ENCODE measurements around the gene BRINP3.
"Not testable (repeated sequence)": the region's sequence is repeated elsewhere in the genome, so short reads cannot be mapped to it uniquely, and the experiment has no call there.

Gene BRINP3

GRCh38 chr1:190170321-190170720, 307.3 kb downstream of the BRINP3 start:
- H3K4me1 Mint-ChIP-seq (ENCODE audit: low read depth): no peaks in the 10 kb centered on the region
- no peak overlapping the region for H3K27ac Mint-ChIP-seq
- no peaks in the 10 kb centered on the region for H3K9me3 Mint-ChIP-seq
- no peaks in the 10 kb centered on the region for H3K36me3 Mint-ChIP-seq (ENCODE audit: low read depth)
- no peaks in the 10 kb centered on the region for H3K27me3 Mint-ChIP-seq (ENCODE audit: low read depth)
- no peak overlapping the region for H3K4me3 Mint-ChIP-seq

DNA sequence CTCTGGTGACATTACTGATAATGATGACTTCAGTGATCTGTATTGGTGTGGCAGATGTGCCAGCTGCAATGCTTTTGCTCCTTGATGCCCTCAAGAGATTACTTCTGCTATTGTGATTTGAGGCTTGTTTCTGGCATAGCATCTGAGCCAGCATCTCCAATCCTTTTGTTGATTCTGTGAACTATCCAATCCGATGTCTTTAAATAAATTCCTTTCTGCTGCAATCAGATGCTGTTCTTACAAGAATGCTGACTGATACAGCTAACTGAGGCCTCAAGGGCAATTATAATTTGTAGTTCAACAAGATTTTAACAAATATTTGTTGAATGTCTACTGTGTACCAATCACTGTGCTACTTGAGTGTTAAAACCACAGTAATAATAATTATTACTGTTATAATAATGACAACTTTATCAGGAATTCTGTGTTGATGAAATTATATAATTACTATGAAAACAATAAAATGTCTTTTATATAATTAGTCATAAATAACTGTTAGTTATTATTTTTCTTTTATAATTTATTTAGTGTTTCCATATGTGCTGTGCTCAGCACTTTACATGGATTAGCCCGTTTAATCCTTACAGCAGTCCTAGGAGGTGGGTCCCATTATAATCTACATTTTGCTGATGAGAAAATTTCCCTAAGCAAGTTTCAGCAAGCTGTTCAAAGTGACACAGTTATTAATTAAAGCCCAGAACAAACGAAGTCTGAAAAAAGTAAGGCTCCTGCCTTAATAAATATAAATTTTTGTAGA, 308.2 kb downstream of the BRINP3 start:
- Mint-ChIP-seq H3K36me3 (ENCODE audit: low read depth) (no peaks in the 10 kb centered on the region), H3K9me3 (no peaks in the 10 kb centered on the region), H3K27me3 (ENCODE audit: low read depth) (no peaks in the 10 kb centered on the region), H3K27ac (no peak overlapping the region), H3K4me3 (no peak overlapping the region), H3K4me1 (ENCODE audit: low read depth) (no peaks in the 10 kb centered on the region)

- Mint-ChIP-seq H3K27ac (no peak overlapping the region), H3K9me3 (no peaks in the 10 kb centered on the region), H3K36me3 (ENCODE audit: low read depth) (no peaks in the 10 kb centered on the region), H3K4me3 (no peak overlapping the region), H3K4me1 (ENCODE audit: low read depth) (no peaks in the 10 kb centered on the region), H3K27me3 (ENCODE audit: low read depth) (no peaks in the 10 kb centered on the region)
Measured at GRCh38 chr1:190168893-190169280, 308.8 kb downstream of the BRINP3 start.

GRCh38 chr1:190168116-190168892, 309.4 kb downstream of the BRINP3 start:
- Mint-ChIP-seq H3K4me1 (ENCODE audit: low read depth) (no peaks in the 10 kb centered on the region), H3K27me3 (ENCODE audit: low read depth) (no peaks in the 10 kb centered on the region), H3K27ac (no peak overlapping the region), H3K9me3 (no peaks in the 10 kb centered on the region), H3K4me3 (no peak overlapping the region), H3K36me3 (ENCODE audit: low read depth) (no peaks in the 10 kb centered on the region)

DNA sequence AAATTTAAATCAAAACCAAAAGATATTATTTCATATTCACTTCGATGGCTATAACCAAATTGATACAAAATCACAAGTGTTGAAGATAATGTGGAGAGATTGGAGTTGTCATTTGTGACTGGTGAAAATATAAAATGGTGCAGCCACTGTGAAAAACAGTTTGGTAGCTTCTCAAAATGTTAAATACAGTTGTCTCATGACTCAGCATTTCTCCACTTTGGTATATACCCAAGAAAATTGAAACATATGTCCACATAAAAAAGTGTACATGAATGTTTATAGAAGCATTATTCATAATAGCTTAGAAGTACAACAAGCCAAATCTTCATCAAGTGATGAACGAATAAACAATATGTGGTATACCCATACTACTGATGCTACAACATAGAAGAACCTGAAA, 318.5 kb downstream of the BRINP3 start:
- Mint-ChIP-seq H3K4me3 (no peak overlapping the region), H3K27ac (no peak overlapping the region), H3K27me3 (ENCODE audit: low read depth) (no peaks in the 10 kb centered on the region), H3K9me3 (peaks cover 3% of the 10 kb centered on the region), H3K4me1 (ENCODE audit: low read depth) (no peaks in the 10 kb centered on the region), H3K36me3 (ENCODE audit: low read depth) (no peaks in the 10 kb centered on the region)

DNA sequence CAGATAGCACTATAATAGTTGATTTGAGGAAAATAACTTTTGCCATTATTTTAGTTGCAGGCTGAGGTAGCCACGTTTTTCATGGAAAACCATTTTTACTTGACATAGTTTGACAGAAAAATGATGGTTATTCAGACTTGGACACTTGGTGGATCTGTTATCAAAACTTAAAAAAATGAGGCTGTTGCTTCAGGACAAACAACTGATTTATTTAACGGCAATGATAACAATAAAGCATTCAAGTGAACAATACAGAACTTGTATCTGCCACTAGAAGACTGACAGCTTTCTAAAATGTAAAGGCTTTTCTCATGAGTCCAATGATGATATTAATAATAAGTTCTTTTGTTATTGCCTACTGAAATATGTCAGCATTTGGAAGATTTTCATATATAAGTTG, 322.9 kb downstream of the BRINP3 start:
- Mint-ChIP-seq H3K4me1 (ENCODE audit: low read depth) (no peaks in the 10 kb centered on the region), H3K27me3 (ENCODE audit: low read depth) (no peaks in the 10 kb centered on the region), H3K4me3 (no peak overlapping the region), H3K36me3 (ENCODE audit: low read depth) (no peaks in the 10 kb centered on the region), H3K9me3 (peaks cover 4% of the 10 kb centered on the region), H3K27ac (no peak overlapping the region)

DNA sequence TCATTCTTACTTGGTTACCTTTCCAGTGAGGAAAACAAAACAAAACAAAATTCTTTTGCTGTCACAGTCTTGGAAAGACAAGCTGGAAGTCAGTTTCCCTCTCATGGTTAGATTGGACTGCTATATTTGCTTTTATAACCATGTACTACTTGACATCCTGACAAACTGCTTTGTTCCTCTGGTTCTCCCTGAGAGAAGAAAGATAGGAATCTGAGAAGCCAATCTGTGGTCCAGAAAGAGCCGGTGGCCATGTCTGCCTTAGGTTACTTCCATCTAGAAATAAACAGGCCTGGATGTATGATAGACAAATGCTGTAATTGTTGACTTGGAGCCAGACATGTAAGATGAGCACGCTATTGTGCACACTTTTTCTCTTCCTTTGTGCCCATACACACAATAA, 330.0 kb downstream of the BRINP3 start:
- Mint-ChIP-seq H3K27me3 (ENCODE audit: low read depth) (no peaks in the 10 kb centered on the region), H3K36me3 (ENCODE audit: low read depth) (no peaks in the 10 kb centered on the region), H3K4me1 (ENCODE audit: low read depth) (no peaks in the 10 kb centered on the region), H3K9me3 (peaks cover 6% of the 10 kb centered on the region), H3K4me3 (no peak overlapping the region), H3K27ac (no peak overlapping the region)

- H3K27me3 Mint-ChIP-seq (ENCODE audit: low read depth): no peaks in the 10 kb centered on the region
- no peaks in the 10 kb centered on the region for H3K4me1 Mint-ChIP-seq (ENCODE audit: low read depth)
- H3K4me3 Mint-ChIP-seq: no peak overlapping the region
- peaks cover 4% of the 10 kb centered on the region for H3K9me3 Mint-ChIP-seq
- no peak overlapping the region for H3K27ac Mint-ChIP-seq
- H3K36me3 Mint-ChIP-seq (ENCODE audit: low read depth): no peaks in the 10 kb centered on the region
Measured at GRCh38 chr1:190144650-190145049, 333.0 kb downstream of the BRINP3 start.

GRCh38 chr1:190140644-190141043, 337.0 kb downstream of the BRINP3 start:
- Mint-ChIP-seq H3K9me3 (peaks cover 5% of the 10 kb centered on the region), H3K4me1 (ENCODE audit: low read depth) (no peaks in the 10 kb centered on the region), H3K4me3 (no peak overlapping the region), H3K27ac (no peak overlapping the region), H3K27me3 (ENCODE audit: low read depth) (no peaks in the 10 kb centered on the region), H3K36me3 (ENCODE audit: low read depth) (no peaks in the 10 kb centered on the region)

- Mint-ChIP-seq H3K36me3 (ENCODE audit: low read depth) (no peaks in the 10 kb centered on the region), H3K9me3 (peaks cover 5% of the 10 kb centered on the region), H3K27ac (no peak overlapping the region), H3K27me3 (ENCODE audit: low read depth) (no peaks in the 10 kb centered on the region), H3K4me1 (ENCODE audit: low read depth) (no peaks in the 10 kb centered on the region), H3K4me3 (no peak overlapping the region)
Measured at GRCh38 chr1:190138702-190139101, 339.0 kb downstream of the BRINP3 start.

DNA sequence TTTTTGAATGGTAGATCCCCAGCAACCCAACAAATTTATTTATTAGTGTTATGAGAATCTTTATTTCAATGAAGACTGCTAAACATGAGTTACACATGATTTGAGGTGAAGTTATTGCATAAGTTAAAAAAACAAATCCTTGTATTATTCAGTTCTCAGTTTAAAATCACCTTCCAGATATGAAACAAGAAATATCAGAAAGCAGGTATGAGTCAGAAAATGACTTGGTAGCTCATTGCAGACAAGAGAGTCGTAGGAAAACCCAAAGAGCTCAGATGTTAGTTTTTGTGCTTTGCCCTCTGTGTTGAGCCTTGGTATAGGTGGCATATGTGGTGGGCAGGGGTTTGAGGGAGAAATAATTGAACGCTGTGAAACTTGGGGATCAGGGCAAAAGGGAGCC, 339.4 kb downstream of the BRINP3 start:
- H3K36me3 Mint-ChIP-seq (ENCODE audit: low read depth): no peaks in the 10 kb centered on the region
- no peak overlapping the region for H3K27ac Mint-ChIP-seq
- no peaks in the 10 kb centered on the region for H3K27me3 Mint-ChIP-seq (ENCODE audit: low read depth)
- H3K4me3 Mint-ChIP-seq: no peak overlapping the region
- no peaks in the 10 kb centered on the region for H3K4me1 Mint-ChIP-seq (ENCODE audit: low read depth)
- H3K9me3 Mint-ChIP-seq: peaks cover 5% of the 10 kb centered on the region

DNA sequence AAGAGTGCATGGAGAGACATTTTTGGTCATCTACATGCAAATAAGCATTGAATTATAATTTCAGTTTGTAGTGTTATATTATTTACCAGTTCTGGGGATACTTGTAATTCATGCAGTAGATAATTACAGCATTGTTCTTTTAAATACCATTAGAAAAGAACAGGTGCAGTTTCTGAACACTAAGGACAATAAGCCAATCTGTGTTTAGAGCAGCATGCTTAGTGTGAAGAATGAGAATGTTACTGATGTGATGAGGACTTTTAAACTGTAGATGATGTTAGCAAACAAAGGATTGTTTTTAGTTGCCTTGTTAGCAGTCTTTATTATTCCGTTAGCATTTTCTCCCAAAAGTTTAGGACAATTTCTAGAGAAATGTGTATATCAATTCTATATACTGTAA, 348.3 kb downstream of the BRINP3 start:
- Mint-ChIP-seq H3K27me3 (ENCODE audit: low read depth) (no peaks in the 10 kb centered on the region), H3K9me3 (no peaks in the 10 kb centered on the region), H3K4me3 (no peak overlapping the region), H3K36me3 (ENCODE audit: low read depth) (no peaks in the 10 kb centered on the region), H3K4me1 (ENCODE audit: low read depth) (no peaks in the 10 kb centered on the region), H3K27ac (no peak overlapping the region)

DNA sequence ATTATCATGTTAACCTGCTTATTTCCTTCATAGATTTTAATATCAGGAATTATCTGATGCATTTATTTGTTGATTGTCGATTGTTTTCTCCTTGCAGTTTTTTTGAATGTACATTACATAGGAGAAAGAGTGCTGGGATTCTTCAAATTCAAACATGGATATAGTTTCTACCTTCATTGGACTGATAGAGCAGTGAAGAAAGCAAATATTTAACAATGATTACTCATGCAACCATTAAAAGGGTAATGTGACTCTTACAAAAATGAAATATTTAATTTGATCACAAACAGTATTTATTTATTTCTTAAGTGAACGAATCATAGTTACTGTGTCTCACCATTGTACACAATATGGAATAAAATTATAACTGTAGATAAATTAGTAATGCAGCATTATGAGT, 350.9 kb downstream of the BRINP3 start:
- no peaks in the 10 kb centered on the region for H3K9me3 Mint-ChIP-seq
- no peaks in the 10 kb centered on the region for H3K27me3 Mint-ChIP-seq (ENCODE audit: low read depth)
- H3K4me1 Mint-ChIP-seq (ENCODE audit: low read depth): no peaks in the 10 kb centered on the region
- no peak overlapping the region for H3K27ac Mint-ChIP-seq
- H3K36me3 Mint-ChIP-seq (ENCODE audit: low read depth): no peaks in the 10 kb centered on the region
- no peak overlapping the region for H3K4me3 Mint-ChIP-seq

DNA sequence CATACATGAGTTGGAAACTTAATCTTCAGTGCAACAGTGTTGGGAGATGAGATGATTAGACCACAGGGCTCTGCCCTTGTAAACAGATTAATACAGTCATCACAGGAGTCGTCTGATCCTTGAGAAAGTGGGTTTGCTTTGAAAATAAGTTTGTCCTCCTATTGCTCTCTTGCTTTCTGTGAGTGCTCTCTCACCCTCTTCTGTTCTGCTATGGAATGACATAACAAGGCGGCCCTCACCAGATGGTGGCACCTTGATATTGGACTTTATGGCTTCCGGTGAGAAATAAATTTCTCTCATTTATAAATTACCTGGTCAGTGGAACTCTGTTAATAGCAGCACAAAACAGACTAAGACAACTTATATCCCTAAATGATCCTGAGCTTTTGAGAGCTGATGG, 353.6 kb downstream of the BRINP3 start:
- H3K27ac Mint-ChIP-seq: no peak overlapping the region
- no peaks in the 10 kb centered on the region for H3K27me3 Mint-ChIP-seq (ENCODE audit: low read depth)
- H3K4me1 Mint-ChIP-seq (ENCODE audit: low read depth): no peaks in the 10 kb centered on the region
- H3K9me3 Mint-ChIP-seq: no peaks in the 10 kb centered on the region
- no peak overlapping the region for H3K4me3 Mint-ChIP-seq
- H3K36me3 Mint-ChIP-seq (ENCODE audit: low read depth): no peaks in the 10 kb centered on the region

DNA sequence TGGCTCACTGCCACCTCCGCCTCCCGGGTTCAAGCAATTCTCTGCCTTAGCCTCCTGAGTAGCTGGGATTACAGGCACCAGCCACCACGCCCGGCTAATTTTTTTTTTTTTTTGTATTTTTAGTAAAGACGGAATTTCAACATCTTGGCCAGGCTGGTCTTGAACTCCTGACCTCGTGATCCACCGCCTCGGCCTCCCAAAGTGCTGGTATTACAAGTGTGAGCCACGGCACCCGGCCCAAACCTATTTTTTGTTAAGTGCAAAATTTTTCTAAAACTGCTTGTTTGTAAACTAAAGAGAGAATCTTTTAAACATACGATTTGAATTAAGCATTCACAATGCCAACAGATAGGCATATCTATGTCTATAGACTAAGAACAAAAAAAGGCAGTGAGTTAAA, 357.1 kb downstream of the BRINP3 start:
- H3K9me3 Mint-ChIP-seq; H3K36me3 Mint-ChIP-seq (ENCODE audit: low read depth); H3K27me3 Mint-ChIP-seq (ENCODE audit: low read depth); H3K27ac Mint-ChIP-seq; H3K4me3 Mint-ChIP-seq; H3K4me1 Mint-ChIP-seq (ENCODE audit: low read depth): not testable (repeated sequence)
